ENCODE measurements around the gene INPP4B.
"Not testable (repeated sequence)": the region's sequence is repeated elsewhere in the genome, so short reads cannot be mapped to it uniquely, and the experiment has no call there.

Gene INPP4B

DNA sequence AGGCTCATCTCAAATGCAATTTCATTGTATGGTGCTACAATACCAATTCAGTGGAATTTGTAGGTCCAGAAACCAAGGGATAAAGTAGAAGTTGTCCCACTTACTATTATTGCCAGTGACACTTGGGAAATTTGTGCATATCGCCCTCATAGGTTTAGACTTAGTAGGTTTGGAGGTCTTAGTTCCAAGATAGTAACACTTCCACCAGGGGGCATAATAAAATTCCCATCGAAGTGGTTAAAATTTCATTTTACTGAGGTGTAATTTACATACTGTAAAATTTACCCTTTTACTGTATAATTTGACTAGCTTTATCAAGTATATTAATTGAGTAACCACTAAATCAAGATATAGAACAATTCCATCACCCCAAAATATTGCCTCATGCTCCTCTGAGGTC is 174.6 kb downstream of the INPP4B start:
- DNase-seq, result no peak

GRCh38 chr4:142663828-142664227 is 182.3 kb downstream of the INPP4B start:
- DNase-seq, result no peak

DNA sequence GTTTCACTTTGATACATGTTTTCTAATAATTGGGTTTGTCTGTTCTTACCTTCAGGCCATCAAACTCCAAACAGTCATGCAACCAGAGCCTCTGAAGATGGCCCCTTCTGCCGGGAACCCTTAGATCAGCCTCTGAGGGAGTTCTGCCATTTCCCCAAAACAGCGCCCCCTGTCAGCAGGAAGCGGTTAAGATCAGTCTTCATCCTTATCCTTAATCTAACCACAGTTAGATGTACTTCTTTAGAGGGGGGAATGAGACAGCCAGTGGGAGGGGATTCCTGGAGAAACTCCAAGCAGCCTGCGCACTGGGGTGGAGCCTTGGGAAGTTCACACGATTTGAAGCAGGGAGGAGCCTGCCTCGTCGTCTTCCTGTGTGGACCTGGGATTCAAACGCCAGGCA is 185.4 kb downstream of the INPP4B start:
- DNase-seq, result no peak

GRCh38 chr4:142656178-142656577 is 189.9 kb downstream of the INPP4B start:
- DNase-seq, result no peak

GRCh38 chr4:142648378-142648777 is 197.7 kb downstream of the INPP4B start:
- no peak for DNase-seq

DNA sequence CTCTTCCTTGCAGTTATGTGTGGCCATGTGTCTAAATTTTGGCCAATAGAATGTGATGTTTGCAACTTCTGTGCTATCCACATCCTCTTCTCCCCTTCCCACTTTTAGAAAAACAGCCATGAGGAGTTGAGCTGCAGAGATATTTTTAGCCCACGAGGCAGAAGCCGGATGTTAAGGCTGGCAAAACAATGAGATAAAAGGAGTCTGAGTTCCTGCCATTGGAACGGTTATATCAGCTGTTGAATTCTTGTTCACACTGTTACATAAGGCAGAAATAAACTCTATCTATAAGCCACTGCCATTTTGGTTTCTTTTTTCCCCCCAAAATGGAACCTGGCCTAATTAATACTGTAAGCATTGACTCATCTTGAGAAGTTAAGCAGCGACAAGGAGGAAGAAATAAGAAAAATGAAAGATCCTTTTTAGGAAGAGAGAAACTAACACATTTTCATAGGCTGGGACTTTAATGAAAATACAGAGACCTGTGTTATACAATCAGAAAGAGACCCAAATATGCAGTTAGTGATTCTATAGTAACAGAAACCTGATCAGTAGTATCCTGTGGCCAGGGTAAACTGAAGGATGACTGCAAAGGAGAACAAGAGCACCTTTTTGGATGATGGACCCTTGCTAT is 200.5 kb downstream of the INPP4B start:
- DNase-seq, result no peak

GRCh38 chr4:142644628-142645027 is 201.5 kb downstream of the INPP4B start:
- not testable (repeated sequence) for DNase-seq

GRCh38 chr4:142637614-142638013 is 208.5 kb downstream of the INPP4B start:
- no peak for DNase-seq

- no peak for DNase-seq
These were observed 214.3 kb downstream of the INPP4B start for GRCh38 chr4:142631836-142632235.

DNA sequence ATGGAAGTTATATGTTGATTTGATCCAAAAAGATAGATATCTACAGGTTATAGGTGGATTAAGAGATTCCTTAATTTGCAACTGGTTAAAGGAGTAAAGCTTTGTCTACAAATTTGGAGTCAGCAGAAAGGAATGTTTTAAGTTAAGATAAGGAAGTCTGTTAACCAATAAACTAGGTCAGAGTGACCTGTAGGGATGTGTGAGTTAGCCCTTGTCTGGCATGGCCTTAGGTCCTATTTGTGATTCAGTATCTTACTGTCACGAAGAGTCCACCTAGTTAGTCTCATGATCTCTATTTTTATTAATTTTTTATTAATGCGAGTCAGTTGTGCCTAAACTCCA is 230.8 kb downstream of the INPP4B start:
- DNase-seq, result no peak

DNA sequence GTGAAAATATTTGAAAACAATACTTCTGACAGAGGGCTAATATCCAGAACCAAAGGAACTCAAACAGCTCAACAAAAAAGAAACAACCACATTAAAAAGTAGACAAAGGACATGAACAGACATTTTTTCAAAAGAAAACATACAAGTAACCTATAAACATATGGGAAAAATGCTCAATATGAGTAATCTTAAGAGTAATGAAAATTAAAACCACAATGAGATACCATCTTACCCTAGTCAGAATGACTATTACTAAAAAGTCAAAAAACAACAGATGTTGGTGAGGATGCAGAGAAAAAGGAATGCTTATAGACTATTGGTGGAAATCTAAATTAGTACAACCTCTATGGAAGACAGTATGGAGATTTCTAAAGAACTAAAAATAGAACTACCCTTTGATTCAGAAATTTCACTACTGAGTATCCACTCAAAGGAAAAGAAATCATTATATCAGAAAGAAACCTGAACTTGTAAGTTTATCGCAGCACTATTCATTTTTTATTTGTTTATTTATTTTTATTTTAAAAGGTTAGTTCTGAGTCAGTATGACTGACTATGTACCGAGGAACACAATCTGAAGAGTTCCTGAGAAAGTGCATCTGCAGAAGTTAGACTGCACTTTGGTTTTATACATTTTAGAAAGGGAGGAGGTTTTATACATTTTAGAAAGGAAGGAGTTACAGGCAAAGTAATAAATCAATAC is 231.3 kb downstream of the INPP4B start:
- no peak for DNase-seq

DNA sequence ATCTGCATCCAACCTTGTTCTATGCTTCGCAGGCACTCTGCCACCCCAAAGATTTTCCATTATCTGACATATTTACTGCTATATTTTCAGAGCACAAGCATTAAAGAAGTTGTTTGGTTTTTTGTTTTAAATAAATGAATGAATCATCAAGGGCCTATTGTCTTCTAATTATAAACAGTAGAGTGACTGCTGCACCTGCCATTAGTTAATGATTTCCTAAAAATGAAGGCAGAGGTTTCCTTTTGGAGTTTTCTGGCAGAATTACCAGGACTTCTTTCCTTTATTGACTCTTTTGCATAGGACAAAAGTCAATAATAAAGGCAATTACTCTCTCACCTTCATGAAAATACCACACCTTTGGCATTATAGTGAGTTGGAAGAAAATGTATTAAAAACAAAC is 238.1 kb downstream of the INPP4B start:
- no peak for DNase-seq

GRCh38 chr4:142600952-142601351 is 245.1 kb downstream of the INPP4B start:
- DNase-seq, result no peak

- DNase-seq, result no peak
These were observed 248.0 kb downstream of the INPP4B start for GRCh38 chr4:142598132-142598531.

DNA sequence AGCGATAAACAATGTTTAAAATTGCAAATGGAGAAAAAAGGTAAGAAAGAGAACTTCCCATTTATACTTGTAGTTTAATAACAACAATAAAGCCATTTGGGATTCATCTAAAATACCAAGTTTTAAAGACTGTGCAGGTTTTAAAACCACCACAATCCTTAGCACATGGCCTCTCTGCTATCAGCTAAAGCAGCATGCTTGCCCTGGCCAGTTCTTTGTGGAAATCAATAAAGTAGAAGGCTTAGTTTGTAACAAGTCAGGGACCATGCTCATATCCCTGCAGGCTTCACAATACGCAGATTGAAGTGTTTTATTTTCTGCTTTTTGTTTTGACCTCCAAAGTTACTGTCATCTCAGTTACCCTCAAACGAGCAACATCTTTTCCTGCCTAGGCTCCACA is 249.5 kb downstream of the INPP4B start:
- no peak for DNase-seq

DNA sequence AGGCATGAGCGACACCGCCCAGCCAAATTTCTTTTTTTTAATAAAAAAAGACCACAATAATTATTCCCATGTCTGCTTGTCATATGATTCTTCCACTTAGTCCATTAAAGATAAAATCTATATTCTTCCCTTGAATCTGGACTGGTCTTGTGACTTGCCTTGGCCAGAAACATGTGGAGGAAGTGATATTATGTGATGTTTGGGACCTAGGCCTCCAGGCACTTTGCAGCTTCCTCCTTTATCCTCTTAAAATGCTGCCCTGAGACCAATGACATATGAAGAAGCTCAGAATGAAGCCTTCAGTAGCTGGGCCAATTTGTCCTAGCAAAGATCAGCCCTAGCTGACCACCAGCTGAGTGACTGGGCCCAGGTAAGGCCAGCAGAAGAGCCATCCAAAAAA is 250.0 kb downstream of the INPP4B start:
- DNase-seq, result no peak

- DNase-seq, result no peak
These were observed 250.8 kb downstream of the INPP4B start for GRCh38 chr4:142595222-142595871.

- no peak for DNase-seq
These were observed 260.7 kb downstream of the INPP4B start for GRCh38 chr4:142585411-142585810.

GRCh38 chr4:142583708-142584107 is 262.4 kb downstream of the INPP4B start:
- DNase-seq, result no peak

GRCh38 chr4:142582340-142582739 is 263.8 kb downstream of the INPP4B start:
- DNase-seq, result no peak

GRCh38 chr4:142581881-142582280 is 264.2 kb downstream of the INPP4B start:
- DNase-seq, result no peak

GRCh38 chr4:142579443-142579842 is 266.7 kb downstream of the INPP4B start:
- DNase-seq, result no peak

DNA sequence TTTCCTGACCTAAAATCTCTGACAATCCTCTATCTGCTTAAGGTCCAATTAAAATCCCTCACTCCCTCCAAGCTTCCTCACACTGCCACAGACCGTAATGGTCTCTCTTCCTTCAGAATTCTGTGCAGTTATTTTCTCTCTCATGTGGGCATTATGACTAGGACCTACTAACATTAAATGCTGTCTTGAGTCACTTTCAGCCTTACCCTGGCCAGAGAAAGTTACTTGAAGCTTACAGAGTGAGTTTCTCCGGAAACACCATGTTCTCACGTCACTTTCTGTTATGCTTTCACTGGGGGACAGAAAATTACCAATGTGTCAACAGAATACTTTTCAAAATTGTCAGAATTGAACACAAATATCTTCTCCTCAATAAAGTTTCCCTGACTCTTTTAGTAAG is 271.8 kb downstream of the INPP4B start:
- DNase-seq, result no peak

DNA sequence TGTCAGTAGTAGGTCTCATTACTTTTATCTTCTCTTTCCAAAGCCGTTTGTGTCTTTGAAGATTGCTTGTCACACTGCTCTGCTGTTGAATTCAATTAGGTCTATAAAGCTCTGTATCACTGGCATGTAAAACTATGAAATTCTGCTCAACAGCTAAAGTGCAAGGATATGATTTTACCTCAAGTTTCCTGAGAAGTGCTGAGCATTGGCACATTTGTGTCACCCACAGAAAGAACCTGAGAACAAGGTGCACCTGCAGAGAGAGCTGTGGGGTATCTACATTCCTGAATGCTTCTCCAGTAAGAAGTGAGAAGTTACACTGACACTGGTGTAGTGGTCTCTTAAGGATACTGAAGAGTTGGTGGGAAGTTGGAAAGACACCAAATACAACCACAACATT is 274.0 kb downstream of the INPP4B start:
- DNase-seq, result no peak
